Erythroblast (primary cell): Measurements from ENCODE around the gene DNASE1L1.

Experiments used
- GATA1 ChIP-seq: IDR thresholded peaks from 2 replicates; pipeline ENCODE4 v1.6.1; 2011; ENCODE audit warnings: low read depth, mild to moderate bottlenecking, control low read depth, low read length, moderate library complexity
- POLR2A ChIP-seq: IDR thresholded peaks from 2 replicates; pipeline ENCODE4 v1.6.1; 2011; ENCODE audit warnings: mild to moderate bottlenecking, low read length

DNA sequence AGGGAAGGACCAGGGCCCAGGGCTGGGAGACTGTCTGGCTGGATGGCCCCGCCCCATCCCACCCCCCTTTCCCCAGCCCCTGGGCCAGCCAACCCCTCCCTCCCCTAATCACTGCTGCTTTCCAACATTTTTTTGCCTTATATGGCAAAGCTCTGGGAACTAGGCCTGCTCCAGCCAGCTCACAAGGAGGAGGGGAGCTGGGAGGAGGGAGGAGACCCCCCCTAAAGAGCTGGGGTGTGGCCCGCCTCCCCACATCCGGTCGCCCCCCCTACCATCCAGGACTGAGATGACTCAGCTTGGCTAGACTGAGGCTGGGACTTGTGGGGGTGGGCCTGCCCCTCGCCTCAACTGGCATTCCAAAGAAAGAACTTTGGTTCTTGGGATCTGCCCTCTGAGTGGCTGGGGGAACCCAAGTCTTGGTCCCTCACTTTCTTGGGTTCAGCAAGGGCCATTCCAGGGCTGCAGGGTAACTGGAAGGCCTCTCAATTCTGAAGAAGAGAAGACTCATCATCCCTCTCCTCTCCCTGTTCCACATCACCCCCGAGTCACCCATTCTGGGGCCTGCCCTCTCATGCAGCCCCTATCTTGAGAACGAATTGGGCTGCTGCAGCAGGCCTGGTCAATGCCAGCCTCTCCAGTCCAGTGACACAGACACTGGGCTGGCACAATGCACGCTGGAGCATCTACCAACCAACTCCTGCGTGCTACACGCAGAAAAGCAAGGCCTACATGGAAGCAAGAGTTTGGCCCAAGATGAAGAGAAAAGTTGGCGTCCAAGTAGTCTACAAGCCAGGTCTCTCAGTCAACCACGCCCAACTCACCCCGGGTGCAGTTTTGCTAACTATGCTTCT, 39.4 kb downstream of the DNASE1L1 start:
- TF ChIP-seq POLR2A: no peak
- TF ChIP-seq GATA1: no peak
